GM12878 (cell line): ENCODE results near the gene BCAP31. TPM values are rescaled to one million over a fixed set of nuclear protein-coding genes. Genes with fewer than 3 reads are reported as not detected.

Experiments used
- ATAC-seq: fragments of 200-7000 bp; cut with Tn5 transposase; 3 replicates; pipeline ENCODE4 v1.9.1; 2020; ENCODE audit warnings: mild to moderate bottlenecking, moderate library complexity
- BruUV-seq: library from RNA; stranded (reverse); fragments of 400-500 nt; replicated peaks from 2 replicates; lab custom pipeline; 2021; lab: Mats Ljungman, UMichigan
- CTCF ChIA-PET: fragments of 300-600 bp; sonication (Branson Sonifier 250); formaldehyde crosslinking; extraction: SDS; loops from one replicate; lab custom pipeline; 2021; ENCODE audit warnings: inconsistent platforms; lab: Yijun Ruan, JAX
- POLR2A ChIA-PET: fragments of 350-600 bp; formaldehyde crosslinking; extraction: SDS; loops from one replicate; lab custom pipeline; 2021; ENCODE audit warnings: inconsistent platforms; lab: Charles Lee
- RAD21 ChIA-PET: fragments of 300-600 bp; sonication (Branson Sonifier 250); formaldehyde crosslinking; loops from one replicate; lab custom pipeline; 2023; ENCODE audit warnings: antibody characterized with exemption; ENCODE audit not compliant: unreplicated experiment; lab: Charles Lee
- SMC1A ChIA-PET: fragments of 300-600 bp; sonication (Branson Sonifier 250); formaldehyde crosslinking; loops from one replicate; lab custom pipeline; 2023; ENCODE audit not compliant: unreplicated experiment, uncharacterized antibody; lab: Charles Lee
- DNase-seq: peaks from one replicate; pipeline ENCODE4 v3.0.0-alpha.2; 2011; ENCODE audit warnings: low read depth, low spot score
- FAIRE-seq: peaks from 3 replicates; lab custom pipeline; 2011; peaks lifted over from hg19 to GRCh38; lab: Jason Lieb, UNC
- H2AFZ ChIP-seq: 2 replicates; pipeline ENCODE4 v1.6.0; 2011; ENCODE audit warnings: low read depth, low read length, control low read depth; ENCODE audit not compliant: control insufficient read depth
- H3K27ac ChIP-seq: 2 replicates; pipeline ENCODE4 v1.5.1; 2011; ENCODE audit warnings: control low read depth; ENCODE audit not compliant: control insufficient read depth, insufficient read depth
- H3K27me3 ChIP-seq, 2 experiments: replicated peaks in 1 of 2; 2 replicates each; pipeline versions ENCODE4 v1.6.0 to v1.6.1; 2011; ENCODE audit warnings: low read length in 1 of 2; ENCODE audit not compliant: control insufficient read depth in 2 of 2, insufficient read depth in 2 of 2
- H3K36me3 ChIP-seq, 2 experiments: 2 replicates each; pipeline ENCODE4 v1.5.1; 2011; ENCODE audit warnings: low read length in 1 of 2; ENCODE audit not compliant: control insufficient read depth in 2 of 2, insufficient read depth in 2 of 2
- H3K4me1 ChIP-seq: 2 replicates; pipeline ENCODE4 v1.6.1; 2011; ENCODE audit warnings: mild to moderate bottlenecking, low read length, moderate library complexity, mixed read lengths; ENCODE audit not compliant: control insufficient read depth, insufficient read depth
- H3K4me2 ChIP-seq: 2 replicates; pipeline ENCODE4 v1.6.0; 2011; ENCODE audit warnings: control low read depth; ENCODE audit not compliant: control insufficient read depth, insufficient read depth
- H3K4me3 ChIP-seq: fragments of 200-600 bp; sonication (generic); 2 replicates; pipeline ENCODE4 v1.5.1; 2016
- H3K79me2 ChIP-seq: 2 replicates; pipeline ENCODE4 v1.6.0; 2011; ENCODE audit warnings: low read length; ENCODE audit not compliant: control insufficient read depth, insufficient read depth
- H3K9ac ChIP-seq: 2 replicates; pipeline ENCODE4 v1.8.0; 2011; ENCODE audit warnings: low read length, control low read depth, mixed read lengths; ENCODE audit not compliant: control insufficient read depth, insufficient read depth
- H3K9me3 ChIP-seq: replicated peaks from 3 replicates; pipeline ENCODE4 v1.5.1; 2011; ENCODE audit warnings: mild to moderate bottlenecking, low read length; ENCODE audit not compliant: control insufficient read depth, insufficient read depth
- H4K20me1 ChIP-seq: 2 replicates; pipeline ENCODE4 v1.6.0; 2011; ENCODE audit not compliant: control insufficient read depth, insufficient read depth
- E2F4 ChIP-seq: IDR thresholded peaks from 2 replicates; pipeline ENCODE4 v1.6.1; 2012; ENCODE audit warnings: low read depth, low read length, improper control_type of control experiment
- ETV6 ChIP-seq, 2 experiments: fragments of 450-650 bp in 1 of 2; IDR thresholded peaks in 1 of 2; conservative IDR thresholded peaks in 1 of 2; 2 replicates each; pipeline ENCODE4 v1.6.1; 2014; ENCODE audit warnings: antibody characterized with exemption in 1 of 2, borderline replicate concordance in 1 of 2, low read depth in 1 of 2, mild to moderate bottlenecking in 1 of 2, moderate library complexity in 1 of 2
- MEF2A ChIP-seq: IDR thresholded peaks from 2 replicates; pipeline ENCODE4 v1.6.1; 2011; ENCODE audit warnings: low read depth, mild to moderate bottlenecking, low read length, moderate library complexity; ENCODE audit not compliant: insufficient read depth
- NKRF ChIP-seq: fragments of 450-650 bp; conservative IDR thresholded peaks from 2 replicates; pipeline ENCODE4 v1.6.1; 2017; ENCODE audit warnings: mild to moderate bottlenecking, moderate library complexity
- RBBP5 ChIP-seq: fragments of 200-600 bp; sonication (generic); conservative IDR thresholded peaks from 2 replicates; pipeline ENCODE4 v1.6.1; 2016
- RELB ChIP-seq: fragments of 450-650 bp; IDR thresholded peaks from 2 replicates; pipeline ENCODE4 v1.6.1; 2017; ENCODE audit warnings: low read depth, mild to moderate bottlenecking, moderate library complexity
- TCF3 ChIP-seq: IDR thresholded peaks from 2 replicates; pipeline ENCODE4 v1.6.1; 2012; ENCODE audit warnings: low read depth, mild to moderate bottlenecking, low read length, borderline replicate concordance; ENCODE audit not compliant: insufficient read depth
- ZZZ3 ChIP-seq: IDR thresholded peaks from 2 replicates; pipeline ENCODE4 v1.6.1; 2011; ENCODE audit warnings: low read depth; ENCODE audit not compliant: control insufficient read depth, insufficient read length
- WGBS: methylation state at CpG from one replicate; pipeline ENCODE4 v1.1.6; 2016; ENCODE audit warnings: low lambda C conversion rate; ENCODE audit not compliant: insufficient replicate concordance, insufficient coverage; ENCODE audit errors: missing lambda C conversion rate; 5-methylcytosine and 5-hydroxymethylcytosine counted together
- in situ Hi-C: fragments of 300-500 bp; cut with MboI; formaldehyde crosslinking; loops from 9 replicates; pipeline ENCODE4 v1.14.3; 2018; ENCODE audit warnings: mixed read lengths
- intact Hi-C: fragments of 100-400 bp; cut with micrococcal nuclease; formaldehyde crosslinking; loops from one replicate; pipeline ENCODE4 v1.14.2; 2022; ENCODE audit not compliant: unreplicated experiment
- polyA plus RNA-seq, 11 experiments: library from polyadenylated mRNA; depleted of rRNA in 4 of 11; unstranded in 6 of 11; stranded (reverse) in 5 of 11; fragments of >200 nt; fragmentation: Nextera tagmentation in 4 of 11; fragmentation: Illumina TruSeq in 1 of 11; extraction: Ambion mirVana in 4 of 11; extraction: Trizol in 1 of 11; gene quantifications; 1 replicate in 1 of 11; 2 replicates in 10 of 11; pipeline versions ENCODE4 v1.2.1 to v1.2.3, GENCODE V29; 2011 to 2016; ENCODE audit warnings: inconsistent platforms in 2 of 11, missing spikeins in 2 of 11, low read depth in 1 of 11
- total RNA-seq, 4 experiments: library from RNA; depleted of rRNA in 3 of 4; stranded (reverse); fragments of >200 nt in 3 of 4; fragmentation: Illumina TruSeq in 1 of 4; extraction: Trizol in 1 of 4; gene quantifications; 2 replicates each; pipeline versions ENCODE4 v1.2.1 to v1.2.3, GENCODE V29; 2013 to 2021
- TF ChIP-seq, protein P1 (sequence below): fragments of 450-650 bp; IDR thresholded peaks from 2 replicates; pipeline ENCODE4 v1.6.1; 2017; ENCODE audit warnings: mild to moderate bottlenecking, moderate library complexity
- TF ChIP-seq, protein P2 (sequence below): fragments of 450-650 bp; IDR thresholded peaks from 2 replicates; pipeline ENCODE4 v1.6.1; 2017; ENCODE audit warnings: mild to moderate bottlenecking, low read depth, inconsistent platforms; ENCODE audit not compliant: poor library complexity, severe bottlenecking

The BCAP31 gene
- total and polyA plus RNA-seq, 10 of the 15 experiments (the other 5 are each of a cell fraction or from before 2014, with no cell fraction given), result 63.1 to 246 (median 95.6) TPM

GRCh38 chrX:153771415-153772315 lies 47.5 kb upstream of the BCAP31 start:
- Histone ChIP-seq H3K79me2 (no peaks in the 10 kb centered on the region), H3K4me2 (no peak overlapping the region), H4K20me1 (no peaks in the 10 kb centered on the region), H3K4me1 (no peaks in the 10 kb centered on the region), H3K27me3 (no peaks in the 10 kb centered on the region), H3K9me3 (no peaks in the 10 kb centered on the region; the same call in 2 of the 3 replicates), H3K9ac (no peak overlapping the region), H3K27ac (no peak overlapping the region), H2AFZ (no peak overlapping the region), H3K36me3 (no peaks in the 10 kb centered on the region), H3K4me3 (no peak overlapping the region)
- ChIA-PET POLR2A (no interaction called here), CTCF (no interaction called here), RAD21 (interaction anchor here (0.7 kb wide), 1 partner anchor 203 kb away, joined by 4 read pairs; no protein-coding TSS in a partner anchor), SMC1A (no interaction called here)
- FAIRE-seq (no peak), DNase-seq (no peak), ATAC-seq (no peak)
- in situ Hi-C loops, result no loop called here
- no TSS peak for BruUV-seq
- WGBS, result 49% methylated on average over 23 of the region's 37 CpGs
- intact Hi-C loops, result no loop called here
- TF ChIP-seq, protein P1, sequence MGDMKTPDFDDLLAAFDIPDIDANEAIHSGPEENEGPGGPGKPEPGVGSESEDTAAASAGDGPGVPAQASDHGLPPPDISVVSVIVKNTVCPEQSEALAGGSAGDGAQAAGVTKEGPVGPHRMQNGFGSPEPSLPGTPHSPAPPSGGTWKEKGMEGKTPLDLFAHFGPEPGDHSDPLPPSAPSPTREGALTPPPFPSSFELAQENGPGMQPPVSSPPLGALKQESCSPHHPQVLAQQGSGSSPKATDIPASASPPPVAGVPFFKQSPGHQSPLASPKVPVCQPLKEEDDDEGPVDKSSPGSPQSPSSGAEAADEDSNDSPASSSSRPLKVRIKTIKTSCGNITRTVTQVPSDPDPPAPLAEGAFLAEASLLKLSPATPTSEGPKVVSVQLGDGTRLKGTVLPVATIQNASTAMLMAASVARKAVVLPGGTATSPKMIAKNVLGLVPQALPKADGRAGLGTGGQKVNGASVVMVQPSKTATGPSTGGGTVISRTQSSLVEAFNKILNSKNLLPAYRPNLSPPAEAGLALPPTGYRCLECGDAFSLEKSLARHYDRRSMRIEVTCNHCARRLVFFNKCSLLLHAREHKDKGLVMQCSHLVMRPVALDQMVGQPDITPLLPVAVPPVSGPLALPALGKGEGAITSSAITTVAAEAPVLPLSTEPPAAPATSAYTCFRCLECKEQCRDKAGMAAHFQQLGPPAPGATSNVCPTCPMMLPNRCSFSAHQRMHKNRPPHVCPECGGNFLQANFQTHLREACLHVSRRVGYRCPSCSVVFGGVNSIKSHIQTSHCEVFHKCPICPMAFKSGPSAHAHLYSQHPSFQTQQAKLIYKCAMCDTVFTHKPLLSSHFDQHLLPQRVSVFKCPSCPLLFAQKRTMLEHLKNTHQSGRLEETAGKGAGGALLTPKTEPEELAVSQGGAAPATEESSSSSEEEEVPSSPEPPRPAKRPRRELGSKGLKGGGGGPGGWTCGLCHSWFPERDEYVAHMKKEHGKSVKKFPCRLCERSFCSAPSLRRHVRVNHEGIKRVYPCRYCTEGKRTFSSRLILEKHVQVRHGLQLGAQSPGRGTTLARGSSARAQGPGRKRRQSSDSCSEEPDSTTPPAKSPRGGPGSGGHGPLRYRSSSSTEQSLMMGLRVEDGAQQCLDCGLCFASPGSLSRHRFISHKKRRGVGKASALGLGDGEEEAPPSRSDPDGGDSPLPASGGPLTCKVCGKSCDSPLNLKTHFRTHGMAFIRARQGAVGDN, result no peak
- TF ChIP-seq RBBP5 (no peak), E2F4 (no peak), ZZZ3 (no peak), RELB (no peak), MEF2A (no peak), TCF3 (no peak), NKRF (no peak), ETV6 (conservative IDR thresholded peaks at IDR 0.05 in 1 of 2, IDR thresholded peaks at IDR 0.05 in 1 of 2; ENCODE audit: borderline replicate concordance in 1 of 2, low read depth in 1 of 2) (no peak)
- TF ChIP-seq, protein P2, sequence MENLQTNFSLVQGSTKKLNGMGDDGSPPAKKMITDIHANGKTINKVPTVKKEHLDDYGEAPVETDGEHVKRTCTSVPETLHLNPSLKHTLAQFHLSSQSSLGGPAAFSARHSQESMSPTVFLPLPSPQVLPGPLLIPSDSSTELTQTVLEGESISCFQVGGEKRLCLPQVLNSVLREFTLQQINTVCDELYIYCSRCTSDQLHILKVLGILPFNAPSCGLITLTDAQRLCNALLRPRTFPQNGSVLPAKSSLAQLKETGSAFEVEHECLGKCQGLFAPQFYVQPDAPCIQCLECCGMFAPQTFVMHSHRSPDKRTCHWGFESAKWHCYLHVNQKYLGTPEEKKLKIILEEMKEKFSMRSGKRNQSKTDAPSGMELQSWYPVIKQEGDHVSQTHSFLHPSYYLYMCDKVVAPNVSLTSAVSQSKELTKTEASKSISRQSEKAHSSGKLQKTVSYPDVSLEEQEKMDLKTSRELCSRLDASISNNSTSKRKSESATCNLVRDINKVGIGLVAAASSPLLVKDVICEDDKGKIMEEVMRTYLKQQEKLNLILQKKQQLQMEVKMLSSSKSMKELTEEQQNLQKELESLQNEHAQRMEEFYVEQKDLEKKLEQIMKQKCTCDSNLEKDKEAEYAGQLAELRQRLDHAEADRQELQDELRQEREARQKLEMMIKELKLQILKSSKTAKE, result no peak
